ENCODE results near the gene SERBP1. TPM values are rescaled to one million over a fixed set of nuclear protein-coding genes. Genes with fewer than 3 reads are reported as not detected.
"Not testable (repeated sequence)": the region's sequence is repeated elsewhere in the genome, so short reads cannot be mapped to it uniquely, and the experiment has no call there.

Gene SERBP1
- total RNA-seq, 2 experiments from 2014 or later: 270 to 410 TPM

DNA sequence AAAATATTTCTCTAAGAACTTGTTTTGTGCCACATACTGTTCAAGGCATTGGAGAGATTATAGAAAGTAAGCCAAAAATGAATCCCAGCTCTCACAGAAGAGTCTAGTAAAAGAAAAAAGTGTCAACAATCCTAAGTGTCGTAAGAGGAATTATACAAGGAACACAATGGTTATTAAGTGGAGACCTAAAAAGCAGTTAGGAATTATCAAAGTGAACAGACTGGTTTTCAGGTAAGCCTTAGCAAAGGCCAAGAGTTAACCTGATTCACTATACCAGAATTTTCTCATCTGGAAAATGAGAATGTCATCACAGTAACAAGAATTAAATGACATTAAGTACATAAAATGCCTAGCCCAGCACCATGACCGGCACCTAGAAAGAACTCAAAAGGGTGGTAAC lies 15.6 kb downstream of the SERBP1 start:
- Histone ChIP-seq H3K9me3 (ENCODE audit: low read length) (no peaks in the 10 kb centered on the region), H2AFZ (ENCODE audit: low read length) (no peak overlapping the region), H3K4me3 (ENCODE audit: low read depth, low read length, poor library complexity, severe bottlenecking) (no peak overlapping the region), H3K27ac (ENCODE audit: low read depth, low read length, poor library complexity, severe bottlenecking) (no peak overlapping the region), H3K9me2 (ENCODE audit: insufficient read depth, low read length) (no peaks in the 10 kb centered on the region), H4K20me1 (ENCODE audit: insufficient read depth, low read length) (peaks cover 59% of the 10 kb centered on the region), H3K79me2 (ENCODE audit: insufficient read depth, low read depth, low read length) (peaks cover 78% of the 10 kb centered on the region), H3K4me1 (ENCODE audit: insufficient read depth, low read length, poor library complexity, severe bottlenecking) (no peaks in the 10 kb centered on the region), H3K36me3 (ENCODE audit: insufficient read depth, low read length) (peaks cover 97% of the 10 kb centered on the region), H3K4me2 (ENCODE audit: low read length) (no peak overlapping the region)
- no peak for TF ChIP-seq EZH2phosphoT487 (IDR thresholded peaks at IDR 0.05; ENCODE audit: borderline replicate concordance, low read depth, low read length)
- TF ChIP-seq, protein P1, sequence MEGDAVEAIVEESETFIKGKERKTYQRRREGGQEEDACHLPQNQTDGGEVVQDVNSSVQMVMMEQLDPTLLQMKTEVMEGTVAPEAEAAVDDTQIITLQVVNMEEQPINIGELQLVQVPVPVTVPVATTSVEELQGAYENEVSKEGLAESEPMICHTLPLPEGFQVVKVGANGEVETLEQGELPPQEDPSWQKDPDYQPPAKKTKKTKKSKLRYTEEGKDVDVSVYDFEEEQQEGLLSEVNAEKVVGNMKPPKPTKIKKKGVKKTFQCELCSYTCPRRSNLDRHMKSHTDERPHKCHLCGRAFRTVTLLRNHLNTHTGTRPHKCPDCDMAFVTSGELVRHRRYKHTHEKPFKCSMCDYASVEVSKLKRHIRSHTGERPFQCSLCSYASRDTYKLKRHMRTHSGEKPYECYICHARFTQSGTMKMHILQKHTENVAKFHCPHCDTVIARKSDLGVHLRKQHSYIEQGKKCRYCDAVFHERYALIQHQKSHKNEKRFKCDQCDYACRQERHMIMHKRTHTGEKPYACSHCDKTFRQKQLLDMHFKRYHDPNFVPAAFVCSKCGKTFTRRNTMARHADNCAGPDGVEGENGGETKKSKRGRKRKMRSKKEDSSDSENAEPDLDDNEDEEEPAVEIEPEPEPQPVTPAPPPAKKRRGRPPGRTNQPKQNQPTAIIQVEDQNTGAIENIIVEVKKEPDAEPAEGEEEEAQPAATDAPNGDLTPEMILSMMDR (conservative IDR thresholded peaks at IDR 0.05; ENCODE audit: low read length): no peak
- BruUV-seq (replicated peaks): no TSS peak
- ChIA-PET POLR2A (interaction anchor here (1.1 to 1.2 kb wide), 2 partner anchors 8 to 28 kb away, joined by 3 read pairs; no protein-coding TSS in a partner anchor), CTCF (ENCODE audit: unreplicated experiment) (no interaction called here)
- no peak for DNase-seq (ENCODE audit: low spot score)
- intact Hi-C loops (cut with micrococcal nuclease; ENCODE audit: unreplicated experiment): no loop called here

DNA sequence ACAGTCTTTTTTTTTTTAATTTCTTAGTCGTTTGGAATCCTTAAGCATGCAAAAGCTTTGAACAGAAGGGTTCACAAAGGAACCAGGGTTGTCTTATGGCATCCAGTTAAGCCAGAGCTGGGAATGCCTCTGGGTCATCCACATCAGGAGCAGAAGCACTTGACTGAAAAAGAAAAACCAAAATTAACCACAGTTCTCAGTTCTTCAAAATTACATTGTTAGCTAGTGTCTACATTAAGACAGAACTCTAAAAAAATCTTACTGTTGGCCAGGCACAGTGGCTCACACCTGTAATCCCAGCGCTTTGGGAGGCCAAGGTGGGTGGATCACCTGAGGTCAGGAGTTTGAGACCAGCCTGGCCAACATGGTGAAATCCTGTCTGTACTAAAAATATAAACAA lies 17.1 kb downstream of the SERBP1 start:
- POLR2A ChIA-PET: interaction anchor here (1.5 to 1.6 kb wide), 2 partner anchors 13 to 19 kb away, joined by 3 read pairs; no protein-coding TSS in a partner anchor
- not testable (repeated sequence) for BruUV-seq (replicated peaks)

DNA sequence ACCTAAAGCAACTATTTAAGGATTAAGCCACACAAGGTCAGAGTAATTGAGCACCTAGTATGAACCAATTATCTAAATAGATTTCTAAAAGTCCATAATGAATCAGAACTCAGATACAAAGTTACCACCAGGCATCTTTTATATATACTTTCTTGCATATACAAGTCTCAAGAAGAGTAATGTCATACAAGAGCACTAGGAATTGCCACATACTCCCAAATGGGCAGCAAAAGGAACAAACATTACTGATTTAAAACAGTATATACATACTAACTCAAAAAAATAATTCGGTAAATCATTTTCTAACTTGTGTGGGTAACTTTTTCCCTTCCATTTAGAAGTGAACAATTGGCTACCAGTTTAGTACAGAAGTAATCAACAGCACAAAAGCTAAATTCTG lies 22.1 kb downstream of the SERBP1 start:
- Histone ChIP-seq H3K9me2 (ENCODE audit: insufficient read depth, low read length) (no peaks in the 10 kb centered on the region), H3K4me3 (ENCODE audit: low read depth, low read length, poor library complexity, severe bottlenecking) (no peak overlapping the region), H3K4me1 (ENCODE audit: insufficient read depth, low read length, poor library complexity, severe bottlenecking) (no peaks in the 10 kb centered on the region), H3K27ac (ENCODE audit: low read depth, low read length, poor library complexity, severe bottlenecking) (no peak overlapping the region), H3K36me3 (ENCODE audit: insufficient read depth, low read length) (peaks cover 83% of the 10 kb centered on the region), H3K79me2 (ENCODE audit: insufficient read depth, low read depth, low read length) (peaks cover 22% of the 10 kb centered on the region; the same call in 1 of the 2 replicates), H4K20me1 (ENCODE audit: insufficient read depth, low read length) (peaks cover 9% of the 10 kb centered on the region; the same call in 1 of the 2 replicates), H2AFZ (ENCODE audit: low read length) (no peak overlapping the region), H3K4me2 (ENCODE audit: low read length) (no peak overlapping the region), H3K9me3 (ENCODE audit: low read length) (no peaks in the 10 kb centered on the region)
- no peak for TF ChIP-seq EZH2phosphoT487 (IDR thresholded peaks at IDR 0.05; ENCODE audit: borderline replicate concordance, low read depth, low read length)
- TF ChIP-seq, protein P1 (conservative IDR thresholded peaks at IDR 0.05; ENCODE audit: low read length): no peak
- ChIA-PET POLR2A (interaction anchor here (0.6 to 2.7 kb wide), 7 partner anchors 17 to 1133 kb away, joined by 3 to 20 read pairs (median 4); partner anchors contain the start of gene SERBP1), CTCF (ENCODE audit: unreplicated experiment) (no interaction called here)
- intact Hi-C loops (cut with micrococcal nuclease; ENCODE audit: unreplicated experiment): no loop called here
- BruUV-seq (replicated peaks): no TSS peak
- DNase-seq (ENCODE audit: low spot score): no peak

More for the DNA sequence above, 17.1 kb downstream of the SERBP1 start:
- Histone ChIP-seq H3K36me3 (ENCODE audit: insufficient read depth, low read length) (peaks cover 97% of the 10 kb centered on the region), H4K20me1 (ENCODE audit: insufficient read depth, low read length) (peaks cover 44% of the 10 kb centered on the region), H3K79me2 (ENCODE audit: insufficient read depth, low read depth, low read length) (peaks cover 65% of the 10 kb centered on the region)
- H3K9me2 ChIP-seq (ENCODE audit: insufficient read depth, low read length); intact Hi-C loops (cut with micrococcal nuclease; ENCODE audit: unreplicated experiment); H3K4me2 ChIP-seq (ENCODE audit: low read length); H3K27ac ChIP-seq (ENCODE audit: low read depth, low read length, poor library complexity, severe bottlenecking); H2AFZ ChIP-seq (ENCODE audit: low read length); CTCF ChIA-PET (ENCODE audit: unreplicated experiment); H3K4me3 ChIP-seq (ENCODE audit: low read depth, low read length, poor library complexity, severe bottlenecking); H3K4me1 ChIP-seq (ENCODE audit: insufficient read depth, low read length, poor library complexity, severe bottlenecking); H3K9me3 ChIP-seq (ENCODE audit: low read length); DNase-seq (ENCODE audit: low spot score): not testable (repeated sequence)
